Activated CD8-positive, alpha-beta T cell treated with anti-CD3 and anti-CD28 coated beads, Interleukin-2, amount 10 ng/mL, durations not matched to agents 7 days and 5 days (primary cell): ENCODE measurements around the gene ZNF625. TPM values are rescaled to one million over a fixed set of nuclear protein-coding genes. Genes with fewer than 3 reads are reported as not detected.

ENCODE experiments used
- ATAC-seq: fragments of 150-1000 bp; cut with Tn5 transposase; one replicate; pipeline ENCODE4 v1.10.0; 2021; ENCODE audit warnings: moderate library complexity
- CTCF ChIA-PET: fragments of 350-600 bp; sonication (Branson Sonifier 250); formaldehyde crosslinking; loops from one replicate; lab custom pipeline; 2021; ENCODE audit warnings: antibody characterized with exemption; lab: Charles Lee
- POLR2A ChIA-PET: fragments of 350-600 bp; sonication (Branson Sonifier 250); formaldehyde crosslinking; loops from one replicate; lab custom pipeline; 2021; ENCODE audit warnings: antibody characterized with exemption; lab: Charles Lee
- DNase-seq: peaks from one replicate; pipeline ENCODE4 v3.0.0-alpha.2; 2020
- H3K27ac Mint-ChIP-seq: one replicate; pipeline ENCODE4 v1.8.0; 2021; ENCODE audit warnings: mild to moderate bottlenecking, mixed read lengths
- H3K27me3 Mint-ChIP-seq: one replicate; pipeline ENCODE4 v1.8.0; 2021; ENCODE audit warnings: low read depth, mixed read lengths
- H3K36me3 Mint-ChIP-seq: one replicate; pipeline ENCODE4 v1.8.0; 2021; ENCODE audit warnings: low read depth, mixed read lengths
- H3K4me1 Mint-ChIP-seq: one replicate; pipeline ENCODE4 v1.8.0; 2021; ENCODE audit warnings: low read depth, mixed read lengths
- H3K4me3 Mint-ChIP-seq: one replicate; pipeline ENCODE4 v1.8.0; 2021; ENCODE audit warnings: mild to moderate bottlenecking, mixed read lengths
- H3K9me3 Mint-ChIP-seq: one replicate; pipeline ENCODE4 v1.8.0; 2022; ENCODE audit warnings: mixed read lengths; ENCODE audit not compliant: insufficient read depth
- total RNA-seq, 2 experiments: library from RNA; stranded (reverse); gene quantifications; one replicate each; pipeline ENCODE4 v1.2.3, GENCODE V29; 2021

ZNF625 gene
- 1 to 10 TPM; 2.9 to 5.2 TPM for total RNA-seq

DNA sequence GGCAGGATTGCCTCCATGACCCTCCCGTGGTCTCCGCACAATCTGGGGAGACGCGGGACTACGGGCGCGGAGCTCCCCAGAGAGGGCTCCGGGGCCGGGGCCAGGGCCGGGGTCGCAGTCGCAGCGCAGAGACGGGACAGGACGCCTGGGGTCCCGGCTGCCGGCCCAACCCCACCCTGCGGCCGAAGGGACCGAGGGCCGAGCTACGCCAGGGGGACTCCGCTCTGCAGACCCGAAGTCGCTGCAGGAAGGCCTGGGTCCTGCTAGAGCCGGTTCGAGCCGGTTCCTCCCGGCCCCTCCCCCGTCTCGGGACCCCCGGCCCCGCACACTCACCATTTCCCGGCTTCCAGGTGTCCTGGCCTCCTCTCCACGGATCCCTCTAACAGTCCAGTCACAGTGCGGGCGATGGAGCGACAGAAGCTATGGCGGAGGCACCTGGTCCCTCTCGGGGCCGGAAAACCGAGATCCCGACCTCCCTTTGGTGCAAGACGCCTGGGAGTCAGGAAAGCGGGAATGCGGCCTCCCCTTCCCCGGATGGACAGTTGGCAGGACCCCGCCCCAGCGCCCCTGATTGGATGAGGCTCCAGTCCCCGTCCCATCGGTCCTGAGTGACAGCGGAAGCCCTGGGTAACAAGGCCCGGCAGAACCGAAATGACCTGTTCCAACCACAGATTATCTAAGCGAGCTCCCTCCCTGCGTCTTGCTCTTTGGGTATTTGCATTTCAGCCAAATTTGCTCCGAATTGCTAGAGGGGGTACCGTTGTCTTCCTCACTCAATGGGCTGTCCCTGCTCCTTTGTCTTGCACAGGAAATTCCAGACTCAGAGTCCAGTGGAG is at the start of gene ZNF625:
TSS of gene ZNF625 (minus strand) at position 512 of the 836 bp plus-strand sequence. CDS start at position 336, 176 bp downstream.
- Mint-ChIP-seq H3K36me3 (peaks cover 15% of the 10 kb centered on the region), H3K4me3 (peak within 1 kb of the TSS; percentile 87), H3K27ac (peak within 1 kb of the TSS; percentile 78), H3K4me1 (peaks cover 15% of the 10 kb centered on the region), H3K9me3 (no peaks in the 10 kb centered on the region), H3K27me3 (peaks cover 3% of the 10 kb centered on the region)
- DNase-seq = peak; percentile 63
- peak; percentile 71 for ATAC-seq
- ChIA-PET CTCF (interaction anchor here (0.9 to 1.7 kb wide), 4 partner anchors 16 to 193 kb away, joined by 3 to 10 read pairs (median 7); partner anchors contain the start of gene ZNF20), POLR2A (interaction anchor here (1.0 to 1.1 kb wide), 2 partner anchors 32 to 232 kb away, joined by 4 read pairs; partner anchors contain the start of gene ZNF700)

DNA sequence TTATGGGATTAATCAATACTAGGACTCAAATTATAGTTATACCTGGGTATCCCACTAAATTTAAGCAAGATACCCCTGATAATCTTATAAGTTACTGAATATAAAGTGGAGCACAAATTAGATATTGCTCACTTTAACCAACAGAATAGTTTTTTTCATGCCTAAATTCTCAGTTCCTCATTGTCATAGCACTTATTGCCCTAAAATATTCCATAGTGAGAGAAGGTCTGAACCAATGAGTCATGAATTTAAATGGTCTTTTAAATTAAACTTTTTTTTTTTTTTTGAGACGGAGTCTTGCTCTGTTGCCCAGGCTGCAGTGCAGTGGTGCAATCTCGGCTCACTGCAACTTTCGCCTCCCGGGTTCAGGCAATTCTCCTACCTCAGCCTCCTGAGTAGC is 48.8 kb upstream of the ZNF625 start:
- Mint-ChIP-seq H3K4me3 (no peak overlapping the region), H3K27me3 (no peaks in the 10 kb centered on the region), H3K4me1 (peaks cover 3% of the 10 kb centered on the region), H3K27ac (no peak overlapping the region), H3K9me3 (peaks cover 38% of the 10 kb centered on the region), H3K36me3 (peaks cover 28% of the 10 kb centered on the region)
- DNase-seq = no peak
- ATAC-seq = no peak
- ChIA-PET CTCF (no interaction called here), POLR2A (no interaction called here)

DNA sequence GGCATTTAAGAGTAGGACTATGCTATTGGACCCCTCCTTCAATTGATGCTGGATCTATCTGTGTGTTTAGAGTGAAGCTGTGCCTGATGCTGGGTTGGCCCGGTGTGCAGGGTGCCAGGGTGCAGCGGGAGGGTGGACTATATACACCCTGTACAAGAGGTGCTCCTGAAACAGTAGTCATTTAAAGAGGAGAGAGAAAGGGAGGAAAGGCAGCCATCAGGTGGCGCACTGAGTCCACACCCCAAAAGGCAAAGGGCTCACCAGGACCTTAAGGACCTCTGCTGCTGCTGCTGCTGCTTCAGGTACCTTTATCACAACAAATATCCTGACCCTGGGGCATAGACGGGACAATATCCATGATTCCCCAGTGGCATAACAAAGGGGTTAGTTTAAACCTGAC is 45.7 kb upstream of the ZNF625 start:
- DNase-seq = peak; percentile 62
- POLR2A ChIA-PET = no interaction called here
- peak; percentile 70 for ATAC-seq
- CTCF ChIA-PET = no interaction called here
- Mint-ChIP-seq H3K27ac (no peak overlapping the region), H3K27me3 (no peaks in the 10 kb centered on the region), H3K4me1 (peaks cover 11% of the 10 kb centered on the region), H3K4me3 (no peak overlapping the region), H3K36me3 (peaks cover 24% of the 10 kb centered on the region), H3K9me3 (peaks cover 39% of the 10 kb centered on the region)

DNA sequence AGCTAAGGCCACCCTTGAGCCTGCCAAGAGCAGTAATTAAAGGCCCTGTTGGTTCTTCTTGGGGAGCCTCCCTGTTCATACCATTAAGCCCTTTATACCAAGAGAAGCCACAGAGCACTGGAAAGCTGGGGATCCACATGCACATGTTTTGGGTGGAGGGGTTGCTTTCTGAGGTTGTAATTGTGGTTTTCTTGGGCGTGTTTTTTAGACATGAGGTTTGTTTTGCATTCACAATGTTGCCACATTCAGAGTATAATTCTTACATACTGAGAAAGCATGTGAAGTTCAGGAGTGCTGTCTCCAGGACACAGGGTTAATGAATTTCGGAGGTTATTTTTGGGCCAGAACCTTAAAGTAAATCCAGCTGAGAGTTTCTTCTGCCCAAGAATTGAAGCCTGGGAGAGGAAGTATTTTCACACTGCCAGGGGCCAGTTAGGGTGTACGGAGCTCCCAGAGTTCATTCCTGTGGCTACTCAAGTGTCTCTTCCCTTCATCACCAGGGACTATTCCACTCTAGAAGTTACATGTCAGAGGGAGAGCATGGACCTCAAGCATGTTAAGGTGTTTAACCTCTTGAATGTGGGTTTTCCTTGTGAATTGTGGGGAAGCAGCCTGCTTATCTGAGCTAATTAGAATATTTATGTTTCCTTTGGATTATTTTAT is 43.4 kb upstream of the ZNF625 start:
- peaks cover 40% of the 10 kb centered on the region for H3K9me3 Mint-ChIP-seq
- ATAC-seq (no peak), DNase-seq (no peak)
- H3K36me3 Mint-ChIP-seq = peaks cover 30% of the 10 kb centered on the region
- no peak overlapping the region for H3K27ac Mint-ChIP-seq
- ChIA-PET POLR2A (no interaction called here), CTCF (no interaction called here)
- no peak overlapping the region for H3K4me3 Mint-ChIP-seq
- peaks cover 19% of the 10 kb centered on the region for H3K4me1 Mint-ChIP-seq
- H3K27me3 Mint-ChIP-seq = no peaks in the 10 kb centered on the region

DNA sequence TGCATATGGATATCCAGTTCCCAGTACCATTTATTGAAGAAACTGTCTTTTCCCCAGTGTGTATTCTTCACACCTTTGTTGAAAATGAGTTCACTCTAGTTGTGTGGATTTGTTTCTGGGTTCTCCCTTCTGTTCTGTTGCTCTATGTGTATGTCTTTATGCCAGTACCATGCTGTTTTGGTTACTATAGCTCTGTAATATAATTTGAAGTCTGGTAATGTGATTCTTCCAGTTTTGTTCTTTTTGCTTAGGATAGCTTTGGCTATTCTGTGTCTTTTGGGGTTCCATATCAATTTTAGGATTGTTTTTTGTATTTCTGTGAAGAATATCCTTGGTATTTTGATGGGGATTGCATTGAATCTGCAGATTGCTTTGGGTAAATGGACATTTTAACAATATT is 41.6 kb upstream of the ZNF625 start:
- Mint-ChIP-seq H3K27me3 (no peaks in the 10 kb centered on the region), H3K4me3 (no peak overlapping the region), H3K27ac (no peak overlapping the region), H3K36me3 (peaks cover 39% of the 10 kb centered on the region), H3K4me1 (peaks cover 23% of the 10 kb centered on the region), H3K9me3 (peaks cover 43% of the 10 kb centered on the region)
- DNase-seq = no peak
- ChIA-PET POLR2A (no interaction called here), CTCF (no interaction called here)
- ATAC-seq = no peak

DNA sequence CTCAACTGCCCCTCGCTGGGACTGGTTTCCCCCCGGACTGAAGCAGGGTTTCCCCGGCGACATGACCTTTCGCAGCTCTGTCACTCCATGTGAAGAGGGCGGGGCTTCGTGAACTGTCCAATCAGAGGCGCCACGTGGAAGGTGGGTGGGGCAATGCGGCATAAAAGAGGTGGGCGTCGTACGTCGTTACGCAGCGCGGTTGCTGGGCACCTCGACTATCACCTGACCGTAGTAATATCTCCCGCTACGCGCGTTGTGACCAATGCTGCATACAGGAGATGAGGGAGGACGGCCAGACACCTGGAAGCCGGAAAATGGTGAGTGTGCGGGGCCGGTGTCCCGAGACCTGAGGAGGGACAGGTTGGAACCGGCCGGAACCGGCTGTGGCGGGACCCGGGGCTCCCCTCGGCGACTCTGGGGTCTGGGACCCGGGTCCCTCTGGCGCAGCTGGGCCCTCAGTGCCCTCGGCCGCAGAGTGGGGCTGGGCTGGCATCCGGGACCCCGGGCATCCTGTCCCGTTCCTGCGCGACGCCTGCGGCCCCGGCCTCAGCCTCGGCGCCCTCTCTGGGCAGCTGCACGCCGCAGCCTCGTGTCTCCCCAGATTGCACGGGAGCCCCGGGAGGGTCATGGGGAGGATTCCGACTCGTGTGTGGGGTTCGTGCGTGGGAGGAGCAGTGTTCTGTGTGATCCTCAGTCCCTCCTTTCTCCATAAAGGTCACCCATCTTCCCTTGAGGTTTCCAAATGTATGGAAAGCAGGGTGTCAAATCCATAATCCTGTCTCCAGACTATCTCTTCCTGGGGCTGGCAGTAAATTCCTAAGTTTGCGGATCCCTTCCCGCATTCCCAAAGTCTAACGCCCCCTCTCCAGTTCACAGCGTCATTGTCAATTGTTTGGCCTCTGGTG is 38.5 kb upstream of the ZNF625 start:
- peak; percentile 64 for DNase-seq
- peak; percentile 58 for ATAC-seq
- Mint-ChIP-seq H3K27ac (peak overlapping the region; percentile 60), H3K4me3 (peak overlapping the region; percentile 56), H3K27me3 (no peaks in the 10 kb centered on the region), H3K4me1 (peaks cover 17% of the 10 kb centered on the region), H3K36me3 (peaks cover 62% of the 10 kb centered on the region), H3K9me3 (peaks cover 44% of the 10 kb centered on the region)
- POLR2A ChIA-PET = no interaction called here
- CTCF ChIA-PET = no interaction called here

DNA sequence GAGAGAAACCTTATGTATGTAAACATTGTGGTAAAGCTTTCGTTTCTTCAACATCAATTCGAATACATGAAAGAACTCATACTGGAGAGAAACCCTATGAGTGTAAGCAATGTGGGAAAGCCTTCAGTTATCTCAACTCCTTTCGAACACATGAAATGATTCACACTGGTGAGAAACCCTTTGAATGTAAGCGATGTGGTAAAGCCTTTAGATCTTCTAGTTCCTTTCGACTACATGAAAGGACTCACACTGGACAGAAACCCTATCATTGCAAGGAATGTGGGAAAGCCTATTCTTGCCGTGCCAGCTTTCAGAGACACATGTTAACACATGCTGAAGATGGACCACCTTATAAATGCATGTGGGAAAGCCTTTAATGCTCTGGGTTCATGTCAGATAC is 31.1 kb upstream of the ZNF625 start:
- peaks cover 87% of the 10 kb centered on the region for H3K36me3 Mint-ChIP-seq
- H3K9me3 Mint-ChIP-seq = peaks cover 63% of the 10 kb centered on the region
- no peak for ATAC-seq
- H3K27me3 Mint-ChIP-seq = no peaks in the 10 kb centered on the region
- DNase-seq = no peak
- no peak overlapping the region for H3K27ac Mint-ChIP-seq
- no peaks in the 10 kb centered on the region for H3K4me1 Mint-ChIP-seq
- CTCF ChIA-PET = no interaction called here
- POLR2A ChIA-PET = interaction anchor here (1.0 kb wide), 1 partner anchor 31 kb away, joined by 4 read pairs; the partner anchor contains the start of gene ZNF625
- H3K4me3 Mint-ChIP-seq = no peak overlapping the region

DNA sequence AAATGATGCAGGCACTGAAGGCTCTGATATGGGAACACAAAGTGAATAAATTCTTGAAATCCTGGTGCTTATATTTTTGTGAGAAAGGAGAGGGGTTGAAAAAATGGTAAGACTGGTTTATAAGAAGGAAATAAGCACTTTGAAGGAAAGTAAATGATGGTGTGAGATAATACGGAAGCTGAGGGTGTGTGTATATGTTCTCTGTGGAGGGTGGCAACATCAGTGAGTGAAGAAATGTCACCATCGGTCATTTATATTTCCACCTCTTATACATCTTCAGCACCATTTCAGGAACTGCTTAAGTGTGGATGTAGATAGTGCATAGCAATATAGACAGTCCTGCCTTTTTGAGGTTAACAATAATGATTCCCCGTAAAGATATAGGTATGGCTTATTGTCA is 23.8 kb upstream of the ZNF625 start:
- no peak overlapping the region for H3K27ac Mint-ChIP-seq
- ATAC-seq (no peak), DNase-seq (no peak)
- no peak overlapping the region for H3K4me3 Mint-ChIP-seq
- POLR2A ChIA-PET = no interaction called here
- peaks cover 46% of the 10 kb centered on the region for H3K9me3 Mint-ChIP-seq
- CTCF ChIA-PET = no interaction called here
- H3K4me1 Mint-ChIP-seq = peaks cover 3% of the 10 kb centered on the region
- peaks cover 82% of the 10 kb centered on the region for H3K36me3 Mint-ChIP-seq
- no peaks in the 10 kb centered on the region for H3K27me3 Mint-ChIP-seq

DNA sequence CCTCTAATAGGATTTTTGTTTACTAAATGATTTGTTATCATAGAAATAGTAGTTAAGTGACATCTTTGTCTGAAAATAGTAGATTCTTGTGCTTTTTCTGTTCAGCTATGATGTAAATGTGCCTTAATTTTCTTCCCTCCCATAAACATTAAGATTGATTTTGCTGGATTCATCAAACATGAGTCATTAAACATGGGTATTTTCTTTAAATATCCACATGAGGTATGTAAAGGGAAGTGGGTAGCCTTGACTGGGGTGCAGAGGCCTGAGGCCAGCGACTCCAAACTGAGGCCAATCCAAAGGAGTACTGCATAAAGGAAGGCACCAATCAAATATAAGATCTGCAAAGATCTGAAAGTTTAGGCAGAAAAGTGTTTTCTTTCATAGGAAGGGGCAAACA is 10.1 kb upstream of the ZNF625 start:
- peaks cover 53% of the 10 kb centered on the region for H3K36me3 Mint-ChIP-seq
- peaks cover 39% of the 10 kb centered on the region for H3K4me1 Mint-ChIP-seq
- peak overlapping the region; percentile 41 for H3K27ac Mint-ChIP-seq
- no peaks in the 10 kb centered on the region for H3K27me3 Mint-ChIP-seq
- DNase-seq (no peak), ATAC-seq (no peak)
- CTCF ChIA-PET = interaction anchor here (0.6 to 1.3 kb wide), 2 partner anchors 243 to 294 kb away, joined by 3 to 4 read pairs; no protein-coding TSS in a partner anchor
- no peak overlapping the region for H3K4me3 Mint-ChIP-seq
- POLR2A ChIA-PET = no interaction called here
- peaks cover 5% of the 10 kb centered on the region for H3K9me3 Mint-ChIP-seq

DNA sequence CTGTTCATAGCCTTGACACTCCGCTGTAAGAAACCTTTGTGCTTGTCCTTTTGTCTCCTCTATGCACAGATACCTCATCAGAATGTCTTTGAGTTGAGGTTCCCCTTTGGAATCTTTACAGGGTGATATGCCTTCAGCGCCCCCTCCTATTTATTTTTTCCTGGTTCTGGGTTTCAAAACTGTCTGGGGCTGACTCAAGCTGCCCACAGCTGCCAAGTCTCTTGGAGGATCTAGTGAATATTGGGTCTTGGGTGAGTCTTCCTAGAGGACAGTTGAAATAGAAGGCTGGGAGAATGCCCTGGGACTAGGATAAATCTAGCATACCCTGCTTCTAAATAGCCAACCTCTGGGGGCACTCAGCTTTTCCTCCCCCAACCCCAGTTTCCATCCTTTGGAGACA is 7.3 kb upstream of the ZNF625 start:
- ChIA-PET CTCF (interaction anchor here (1.5 to 2.2 kb wide), 2 partner anchors 23 to 240 kb away, joined by 9 to 10 read pairs; partner anchors contain the start of gene ZNF20), POLR2A (interaction anchor here (0.6 to 2.1 kb wide), 7 partner anchors 13 to 176 kb away, joined by 3 to 11 read pairs (median 3); partner anchors contain the start of genes ZNF20 and ZNF563)
- H3K4me1 Mint-ChIP-seq = peaks cover 39% of the 10 kb centered on the region
- no peak for ATAC-seq
- H3K27me3 Mint-ChIP-seq = no peaks in the 10 kb centered on the region
- no peak for DNase-seq
- peaks cover 33% of the 10 kb centered on the region for H3K36me3 Mint-ChIP-seq
- peak overlapping the region; percentile 94 for H3K27ac Mint-ChIP-seq
- H3K4me3 Mint-ChIP-seq = peak overlapping the region; percentile 90
- no peaks in the 10 kb centered on the region for H3K9me3 Mint-ChIP-seq
